Superior temporal gyrus (tissue), 1 donor: ENCODE measurements around the gene VCX.
"Not testable (repeated sequence)": the region's sequence is repeated elsewhere in the genome, so short reads cannot be mapped to it uniquely, and the experiment has no call there.

Source experiments
- DNase-seq: peaks from one replicate; pipeline ENCODE4 v3.0.0-alpha.2; 2016; ENCODE audit errors: extremely low spot score

Gene VCX

DNA sequence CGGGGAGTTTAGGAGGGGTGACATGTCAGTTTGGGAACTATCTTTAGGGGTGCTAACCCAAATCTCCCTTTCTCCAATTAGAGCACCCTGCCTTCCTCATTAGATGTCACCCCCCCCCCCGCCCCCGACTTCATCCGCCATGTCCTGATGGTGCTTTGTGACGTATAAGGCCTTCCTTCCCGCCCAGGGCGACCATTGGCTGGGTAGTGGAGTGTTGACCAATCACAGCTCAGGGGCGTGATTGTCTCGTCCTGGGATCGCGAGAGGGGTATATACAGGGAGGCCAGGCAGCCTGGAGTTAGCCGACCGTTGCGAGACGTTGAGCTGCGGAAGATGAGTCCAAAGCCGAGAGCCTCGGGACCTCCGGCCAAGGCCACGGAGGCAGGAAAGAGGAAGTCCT, at the start of gene VCX:
TSS of gene VCX (plus strand) at position 301 of the 400 bp plus-strand sequence. CDS start at position 334, 33 bp downstream.
- DNase-seq = not testable (repeated sequence)

DNA sequence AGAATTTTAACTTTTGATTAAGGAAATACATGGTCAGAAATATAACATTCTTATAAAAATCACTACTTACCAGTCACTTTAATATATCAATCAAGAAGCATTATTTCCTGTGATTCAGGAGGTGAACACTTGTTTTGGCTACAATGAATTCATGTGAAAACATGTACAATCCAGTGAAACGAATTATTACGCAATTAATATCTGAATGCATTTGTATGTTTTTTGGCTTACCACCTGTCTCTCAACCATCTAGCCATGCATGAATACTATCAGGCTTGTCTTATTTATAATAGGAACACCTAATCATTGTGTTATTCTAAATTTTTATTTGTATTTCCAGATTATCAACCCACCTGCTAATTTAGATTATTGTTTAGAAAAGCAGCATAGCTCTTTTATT, 44.6 kb upstream of the VCX start:
- DNase-seq = no peak

DNA sequence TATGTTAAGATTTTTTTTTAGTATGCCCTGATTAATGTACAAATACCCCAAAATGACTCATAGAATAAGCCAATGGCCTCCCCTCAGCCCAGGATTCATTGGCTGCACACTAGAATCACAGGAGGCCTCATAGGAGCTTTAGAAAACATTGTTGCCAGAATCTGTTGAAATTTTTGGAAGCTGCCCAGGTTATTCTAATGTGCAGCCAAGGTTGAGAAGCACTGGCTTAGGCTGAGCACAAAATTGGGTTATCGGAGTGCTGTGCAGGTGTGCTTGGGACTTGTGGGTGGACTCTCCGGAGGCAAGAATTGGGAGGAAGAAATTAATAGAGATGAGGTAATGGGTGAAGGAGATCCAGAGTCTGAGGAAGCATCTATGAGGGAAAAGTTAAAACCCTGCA, 41.3 kb upstream of the VCX start:
- DNase-seq = no peak

DNA sequence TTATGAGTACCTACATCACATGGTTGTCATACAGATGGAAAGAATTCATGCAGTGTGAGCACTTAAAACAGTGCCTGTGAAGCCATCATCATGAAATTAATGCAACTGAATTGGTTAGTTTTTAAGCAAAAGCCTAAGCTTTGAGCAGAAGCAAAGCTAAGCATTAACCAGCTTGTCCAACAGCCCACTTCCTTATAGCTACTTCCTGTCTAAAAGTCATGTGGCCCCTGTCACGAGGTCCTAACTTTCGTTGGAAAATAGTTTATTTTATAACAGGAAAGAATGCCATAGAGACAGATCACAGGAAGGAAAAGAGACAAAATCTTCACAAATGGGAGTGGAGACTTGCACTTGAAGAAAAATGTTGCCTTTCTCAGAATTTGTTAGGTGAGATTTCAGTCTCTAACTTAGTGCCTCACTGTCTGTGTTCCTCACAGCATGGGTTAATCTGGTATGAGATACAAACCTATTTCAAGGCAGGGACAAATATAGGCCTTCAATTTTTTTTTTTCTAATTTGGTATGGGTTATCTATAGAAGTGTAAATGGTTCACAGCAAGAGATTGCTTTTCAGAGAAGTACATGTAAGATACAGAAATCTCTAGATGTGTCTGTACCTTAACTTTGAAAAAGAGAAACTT, 27.7 kb upstream of the VCX start:
- no peak for DNase-seq

DNA sequence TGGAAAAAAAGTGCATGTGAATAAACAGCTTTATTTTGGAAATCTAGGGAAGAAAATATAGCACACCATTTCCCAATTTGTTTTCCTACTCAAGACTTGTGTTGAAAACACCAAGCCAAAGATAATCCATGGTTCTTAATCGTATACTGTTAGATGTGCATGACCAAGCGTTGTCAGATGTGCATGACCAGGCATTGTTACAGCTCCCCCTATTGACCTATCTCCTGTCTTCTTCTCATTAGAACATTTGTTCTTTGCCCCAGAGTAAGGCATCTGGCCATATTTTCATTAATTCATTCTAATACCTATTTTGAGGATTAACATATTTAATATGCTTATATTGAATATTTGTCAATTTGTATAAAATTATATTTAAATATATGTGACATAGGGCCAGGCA, 14.4 kb upstream of the VCX start:
- no peak for DNase-seq

DNA sequence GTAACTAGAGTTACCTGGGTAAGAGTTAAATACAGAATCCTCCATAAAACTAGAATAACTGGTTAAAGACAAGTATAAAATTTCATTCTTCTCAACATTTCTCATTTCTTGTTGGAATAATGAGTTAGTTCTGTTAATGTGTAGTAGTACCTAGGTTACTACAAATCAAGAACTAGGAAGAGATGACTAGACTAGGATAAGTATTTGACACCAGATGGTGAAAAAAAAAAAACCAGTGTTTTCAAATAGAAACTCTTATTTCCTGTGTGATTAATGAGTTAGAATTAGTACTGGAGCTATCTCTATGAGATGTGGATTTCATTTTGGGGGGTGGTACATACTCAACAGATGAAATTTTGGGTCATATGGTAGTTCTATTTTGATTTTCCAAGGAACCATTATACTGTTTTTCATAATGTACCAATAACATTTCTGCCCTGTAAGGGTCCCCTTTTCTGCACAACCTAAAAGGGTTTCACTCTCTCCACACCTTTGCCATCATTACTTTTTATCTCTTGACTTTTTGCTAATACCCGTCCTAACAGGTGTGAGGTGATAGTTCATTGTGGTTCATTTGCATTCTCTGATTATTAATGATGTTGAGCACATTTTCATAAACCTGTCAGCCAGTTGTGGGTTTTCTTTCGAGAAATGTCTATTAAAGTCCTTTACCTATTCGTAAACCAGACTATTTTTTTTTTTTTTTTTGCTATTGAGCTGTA, 1.7 kb upstream of the VCX start:
- DNase-seq = no peak

DNA sequence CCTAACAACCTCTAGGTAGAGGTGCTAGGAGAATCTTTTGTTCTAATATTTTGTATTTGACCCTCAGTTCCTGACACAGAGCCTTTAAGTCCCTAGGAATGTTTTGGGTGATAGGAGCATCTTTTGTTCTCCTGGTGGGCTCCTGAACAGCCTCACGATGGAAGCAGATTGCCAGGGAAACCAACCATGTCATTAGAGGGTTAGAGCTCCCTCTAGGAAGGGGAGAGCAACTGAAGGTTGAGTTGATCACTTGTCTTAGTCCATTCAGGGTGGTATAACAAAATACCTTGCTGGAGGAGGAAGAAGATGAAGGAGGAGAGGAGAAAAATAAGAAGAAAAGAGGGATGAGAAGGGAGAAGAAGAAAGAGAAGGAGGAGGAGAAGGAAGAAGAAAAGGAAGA, 9.2 kb downstream of the VCX start:
- DNase-seq = no peak

DNA sequence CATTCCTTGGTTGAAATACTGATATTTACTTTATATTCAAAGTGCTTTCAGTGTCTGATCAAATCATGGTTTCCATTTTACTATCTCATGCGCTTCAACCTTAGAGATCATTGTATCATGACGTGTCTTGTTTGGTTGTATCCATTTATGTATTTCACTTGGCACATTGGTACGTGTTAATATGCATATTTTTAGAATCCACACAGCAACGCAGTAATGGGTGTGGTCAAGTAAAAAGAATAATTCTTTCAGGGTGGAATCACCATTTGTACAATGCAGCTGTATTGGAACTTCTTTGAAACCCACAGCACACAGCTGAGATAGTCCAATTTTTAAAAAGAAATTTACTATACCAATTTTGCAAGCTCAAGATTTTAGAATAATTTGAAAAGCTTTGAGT, 29.1 kb downstream of the VCX start:
- no peak for DNase-seq

DNA sequence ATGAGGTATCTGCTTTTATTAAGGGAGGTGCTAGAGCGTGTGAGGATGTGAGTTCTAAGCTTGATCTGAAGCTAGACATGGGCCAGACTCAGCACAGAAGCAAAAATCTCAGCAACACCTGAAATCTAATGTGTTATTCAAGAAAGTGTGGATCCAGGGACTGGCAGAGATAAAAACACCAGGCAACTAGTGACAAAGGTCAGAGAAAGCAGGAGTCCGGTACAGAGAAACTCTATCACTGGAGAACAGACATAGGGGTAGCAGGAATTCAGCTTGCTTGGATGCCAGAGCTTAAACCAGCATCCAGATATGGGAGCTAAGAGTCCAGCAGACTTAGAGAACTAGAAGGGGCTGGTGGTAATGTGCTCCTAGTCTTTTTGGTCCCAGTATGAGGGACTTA, 34.0 kb downstream of the VCX start:
- DNase-seq = no peak

DNA sequence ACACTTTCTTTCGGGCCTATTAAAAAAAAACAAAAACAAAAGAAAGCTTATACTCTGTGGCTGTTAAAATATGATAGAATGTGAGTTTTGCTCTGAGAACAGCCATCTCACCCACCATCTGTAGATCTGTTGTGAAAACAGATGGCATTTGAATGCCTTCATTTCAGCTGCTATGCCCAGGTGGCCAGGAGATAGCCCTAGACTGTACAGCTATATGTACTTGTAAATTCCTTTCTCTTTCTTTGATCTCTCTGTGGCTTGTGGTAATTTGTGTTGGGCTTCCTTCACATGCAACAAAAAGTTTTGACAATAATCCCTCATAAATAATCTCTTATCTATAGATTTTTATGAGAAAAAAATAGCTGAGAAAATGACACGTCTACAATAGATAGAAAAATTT, 46.2 kb downstream of the VCX start:
- no peak for DNase-seq

DNA sequence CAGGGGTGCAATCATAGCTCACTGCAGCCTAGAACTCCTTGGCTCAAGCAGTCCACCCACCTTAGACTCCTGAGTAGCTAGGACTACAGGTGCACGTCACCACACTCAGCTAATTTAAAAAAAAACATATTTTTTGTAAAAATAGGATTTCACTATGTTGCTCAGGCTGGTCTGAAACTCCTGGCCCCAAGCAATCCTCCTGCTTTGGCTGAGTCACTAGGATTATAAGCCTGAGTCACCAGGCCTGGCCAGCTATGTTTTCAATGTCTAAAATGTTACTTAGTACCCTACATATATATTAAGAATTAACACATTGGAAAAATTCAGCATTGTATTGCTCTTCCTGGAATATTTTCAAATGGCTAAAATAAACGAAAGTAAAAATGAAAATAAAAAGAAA, 46.7 kb downstream of the VCX start:
- DNase-seq = no peak

DNA sequence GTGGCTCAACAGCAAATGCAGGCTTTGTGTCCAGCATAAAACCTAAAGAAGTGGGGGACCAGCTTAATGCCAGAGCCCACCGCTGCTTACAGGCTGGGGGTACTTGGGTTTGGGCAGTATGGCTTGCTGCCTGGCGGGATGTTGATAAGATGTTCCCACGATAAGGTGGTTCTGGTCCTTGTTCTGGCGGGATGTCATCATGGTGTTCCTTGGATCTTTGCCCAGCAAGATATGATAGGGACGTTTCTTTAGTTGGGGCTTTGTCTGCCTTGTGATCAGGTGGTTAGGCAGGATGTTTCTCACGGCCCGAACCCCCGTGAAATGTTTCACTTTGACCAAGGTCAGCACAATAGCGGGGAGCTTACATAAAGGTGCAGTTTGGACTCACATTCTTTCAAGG, 49.0 kb downstream of the VCX start:
- DNase-seq = no peak
